Measurements from ENCODE around the gene ASPG.

ASPG gene

DNA sequence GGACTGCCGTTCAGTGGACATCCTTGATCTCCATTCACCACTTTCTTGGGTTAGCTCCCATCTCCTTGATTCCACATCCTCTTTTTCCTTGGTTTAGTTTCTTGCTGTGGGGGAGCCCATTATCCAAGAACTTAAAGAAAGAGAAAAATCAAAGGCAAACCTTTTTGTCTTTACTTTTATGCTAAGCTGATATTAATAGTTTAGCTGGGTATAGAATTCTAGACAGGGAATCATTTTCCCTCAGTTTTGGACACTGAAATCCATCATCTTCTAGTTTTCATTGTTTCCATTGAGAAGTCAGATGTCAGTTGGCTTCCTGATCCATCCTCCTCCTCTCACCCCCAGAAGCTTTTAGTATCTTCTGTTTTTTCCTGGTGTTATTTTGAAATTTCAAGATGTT, 44.1 kb downstream of the ASPG start:
- Histone ChIP-seq H3K9me3 (replicated peaks; ENCODE audit: insufficient read depth, low read length) (no peaks in the 10 kb centered on the region), H3K4me2 (ENCODE audit: low read depth, low read length) (no peak overlapping the region), H2AFZ (ENCODE audit: low read length) (no peak overlapping the region), H3K79me2 (ENCODE audit: low read length) (no peaks in the 10 kb centered on the region), H4K20me1 (ENCODE audit: insufficient read depth, low read length) (no peaks in the 10 kb centered on the region), H3K4me3 (ENCODE audit: low read length) (no peak overlapping the region), H3K9ac (ENCODE audit: low read length) (no peak overlapping the region), H3K4me1 (ENCODE audit: low read length) (no peaks in the 10 kb centered on the region), H3K27ac (ENCODE audit: low read length) (no peak overlapping the region), H3K9me2 (replicated peaks; ENCODE audit: insufficient read depth, low read length) (no peaks in the 10 kb centered on the region), H3F3A (ENCODE audit: insufficient read depth, low read length) (no peaks in the 10 kb centered on the region), H3K27me3 (replicated peaks; ENCODE audit: insufficient read depth, low read length) (peaks cover 21% of the 10 kb centered on the region), H3K36me3 (replicated peaks; ENCODE audit: insufficient read depth, low read length) (no peaks in the 10 kb centered on the region)
- DNase-seq: no peak
- TF ChIP-seq CTCF (IDR thresholded peaks at IDR 0.05; ENCODE audit: low read length) (no peak), EZH2 (optimal IDR thresholded peaks at IDR 0.05; ENCODE audit: low read depth, low read length) (no peak), EZH2phosphoT487 (IDR thresholded peaks at IDR 0.05; ENCODE audit: low read length) (no peak)

GRCh38 chr14:104130974-104131651, 45.6 kb downstream of the ASPG start:
- peaks cover 14% of the 10 kb centered on the region; the same call in 1 of the 2 replicates for H3K27me3 ChIP-seq (replicated peaks; ENCODE audit: insufficient read depth, low read length)
- no peaks in the 10 kb centered on the region for H3K79me2 ChIP-seq (ENCODE audit: low read length)
- no peaks in the 10 kb centered on the region for H3K9me2 ChIP-seq (replicated peaks; ENCODE audit: insufficient read depth, low read length)
- no peaks in the 10 kb centered on the region for H3K36me3 ChIP-seq (replicated peaks; ENCODE audit: insufficient read depth, low read length)
- DNase-seq: peak; percentile 17
- H3K27ac ChIP-seq (ENCODE audit: low read length): no peak overlapping the region
- no peaks in the 10 kb centered on the region for H4K20me1 ChIP-seq (ENCODE audit: insufficient read depth, low read length)
- no peak overlapping the region for H3K4me3 ChIP-seq (ENCODE audit: low read length)
- H3K4me2 ChIP-seq (ENCODE audit: low read depth, low read length): no peak overlapping the region
- no peak overlapping the region for H3K9ac ChIP-seq (ENCODE audit: low read length)
- no peak overlapping the region for H2AFZ ChIP-seq (ENCODE audit: low read length)
- no peaks in the 10 kb centered on the region for H3K4me1 ChIP-seq (ENCODE audit: low read length)
- TF ChIP-seq EZH2phosphoT487 (IDR thresholded peaks at IDR 0.05; ENCODE audit: low read length): no peak
- TF ChIP-seq CTCF (IDR thresholded peaks at IDR 0.05; ENCODE audit: low read length): peak; percentile 51
- no peak for TF ChIP-seq EZH2 (optimal IDR thresholded peaks at IDR 0.05; ENCODE audit: low read depth, low read length)
- H3K9me3 ChIP-seq (replicated peaks; ENCODE audit: insufficient read depth, low read length): no peaks in the 10 kb centered on the region
- H3F3A ChIP-seq (ENCODE audit: insufficient read depth, low read length): no peaks in the 10 kb centered on the region

DNA sequence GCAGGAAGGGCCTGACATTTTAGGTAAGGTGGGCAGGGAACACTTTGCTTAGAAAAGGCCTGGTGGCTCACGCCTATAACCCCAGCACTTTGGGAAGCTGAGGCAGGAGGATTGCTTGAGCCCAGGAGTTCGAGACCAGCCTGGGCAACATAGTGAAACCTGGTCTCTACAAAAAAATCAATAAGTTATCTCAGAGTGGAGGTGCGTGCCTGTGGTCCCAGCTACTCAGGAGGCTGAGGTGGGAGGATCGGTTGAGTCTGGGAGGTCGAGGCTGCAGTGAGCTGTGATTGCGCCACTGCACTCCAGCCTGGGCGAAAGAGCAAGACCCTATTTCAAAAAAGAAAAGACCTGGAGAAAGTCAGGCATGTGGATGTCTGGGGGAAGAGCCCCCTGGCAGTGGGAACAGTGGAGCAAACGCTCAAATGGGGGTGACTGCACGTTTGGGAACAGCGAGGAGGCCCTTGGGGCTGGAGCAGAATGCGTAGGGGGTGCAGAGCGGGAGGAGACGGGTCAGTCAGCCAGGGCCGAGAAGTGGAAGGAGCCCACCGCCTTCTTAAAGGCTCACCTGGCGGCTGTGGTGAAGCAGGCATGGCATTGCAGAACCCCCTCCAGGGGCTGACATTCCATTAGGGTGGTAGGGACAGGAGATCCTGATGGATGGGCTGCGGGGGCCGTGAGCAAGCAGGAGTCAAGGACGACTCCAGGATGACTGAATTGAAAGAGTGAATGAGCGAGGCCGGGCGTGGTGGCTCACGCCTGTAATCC, 46.6 kb downstream of the ASPG start:
- Histone ChIP-seq H3K79me2 (ENCODE audit: low read length) (no peaks in the 10 kb centered on the region), H2AFZ (ENCODE audit: low read length) (no peak overlapping the region), H3K36me3 (replicated peaks; ENCODE audit: insufficient read depth, low read length) (no peaks in the 10 kb centered on the region), H3K4me2 (ENCODE audit: low read depth, low read length) (no peak overlapping the region), H4K20me1 (ENCODE audit: insufficient read depth, low read length) (no peaks in the 10 kb centered on the region), H3K4me1 (ENCODE audit: low read length) (no peaks in the 10 kb centered on the region), H3K27me3 (replicated peaks; ENCODE audit: insufficient read depth, low read length) (peaks cover 10% of the 10 kb centered on the region; the same call in 1 of the 2 replicates), H3K4me3 (ENCODE audit: low read length) (no peak overlapping the region), H3K9me2 (replicated peaks; ENCODE audit: insufficient read depth, low read length) (no peaks in the 10 kb centered on the region), H3K9ac (ENCODE audit: low read length) (no peak overlapping the region), H3K27ac (ENCODE audit: low read length) (no peak overlapping the region), H3K9me3 (replicated peaks; ENCODE audit: insufficient read depth, low read length) (no peaks in the 10 kb centered on the region), H3F3A (ENCODE audit: insufficient read depth, low read length) (no peaks in the 10 kb centered on the region)
- DNase-seq: no peak
- TF ChIP-seq EZH2phosphoT487 (IDR thresholded peaks at IDR 0.05; ENCODE audit: low read length) (no peak), CTCF (IDR thresholded peaks at IDR 0.05; ENCODE audit: low read length) (no peak), EZH2 (optimal IDR thresholded peaks at IDR 0.05; ENCODE audit: low read depth, low read length) (no peak)
